Neutrophil (primary cell): Measurements from ENCODE around the gene DDX5.

Source experiments
- H3K27ac ChIP-seq: fragments of 200-600 bp; sonication (generic); 2 replicates; pipeline ENCODE4 v1.5.1; 2016; ENCODE audit warnings: mild to moderate bottlenecking, moderate library complexity
- H3K27me3 ChIP-seq: fragments of 200-600 bp; sonication (generic); 2 replicates; pipeline ENCODE4 v1.6.0; 2016; ENCODE audit warnings: mild to moderate bottlenecking
- H3K36me3 ChIP-seq: fragments of 200-600 bp; sonication (generic); 2 replicates; pipeline ENCODE4 v1.5.1; 2017
- H3K4me1 ChIP-seq, 2 experiments: fragments of 200-600 bp in 1 of 2; sonication (generic) in 1 of 2; 1 replicate in 1 of 2; 2 replicates in 1 of 2; pipeline versions ENCODE4 v1.5.1 to v1.6.1; 2013 to 2016; ENCODE audit warnings: low read depth in 1 of 2, low read length in 1 of 2, mild to moderate bottlenecking in 1 of 2, moderate library complexity in 1 of 2; ENCODE audit not compliant: control insufficient read depth in 1 of 2, insufficient read depth in 1 of 2
- H3K4me3 ChIP-seq, 2 experiments: fragments of 200-600 bp in 1 of 2; sonication (generic) in 1 of 2; 1 replicate in 1 of 2; 2 replicates in 1 of 2; pipeline ENCODE4 v1.5.1; 2013 to 2016; ENCODE audit warnings: low read depth in 1 of 2, low read length in 1 of 2, mild to moderate bottlenecking in 1 of 2, moderate library complexity in 1 of 2
- H3K9me3 ChIP-seq: fragments of 200-600 bp; sonication (generic); 2 replicates; pipeline ENCODE4 v1.5.1; 2016
- CTCF ChIP-seq: fragments of 200-600 bp; sonication (generic); IDR thresholded peaks from 2 replicates; pipeline ENCODE4 v1.5.1; 2016; ENCODE audit warnings: antibody characterized with exemption

The DDX5 gene

GRCh38 chr17:64536913-64537312 is 30.8 kb upstream of the DDX5 start:
- TF ChIP-seq CTCF = no peak
- Histone ChIP-seq H3K36me3 (peaks cover 86% of the 10 kb centered on the region), H3K9me3 (no peaks in the 10 kb centered on the region), H3K4me1 (no peaks in the 10 kb centered on the region), H3K27ac (no peak overlapping the region), H3K4me3 (no peak overlapping the region), H3K27me3 (no peaks in the 10 kb centered on the region)

- H3K4me3 ChIP-seq = no peak overlapping the region
- no peaks in the 10 kb centered on the region for H3K4me1 ChIP-seq
- H3K27ac ChIP-seq = no peak overlapping the region
- TF ChIP-seq CTCF = no peak
- no peaks in the 10 kb centered on the region for H3K9me3 ChIP-seq
- H3K27me3 ChIP-seq = no peaks in the 10 kb centered on the region
- peaks cover 93% of the 10 kb centered on the region for H3K36me3 ChIP-seq
These were observed 29.3 kb upstream of the DDX5 start for GRCh38 chr17:64535357-64535756.

GRCh38 chr17:64534187-64534586 is 28.1 kb upstream of the DDX5 start:
- Histone ChIP-seq H3K4me3 (no peak overlapping the region), H3K9me3 (no peaks in the 10 kb centered on the region), H3K27me3 (no peaks in the 10 kb centered on the region), H3K27ac (no peak overlapping the region), H3K36me3 (peaks cover 99% of the 10 kb centered on the region), H3K4me1 (no peaks in the 10 kb centered on the region)
- no peak for TF ChIP-seq CTCF

- Histone ChIP-seq H3K27ac (no peak overlapping the region), H3K27me3 (no peaks in the 10 kb centered on the region), H3K4me1 (no peaks in the 10 kb centered on the region), H3K9me3 (no peaks in the 10 kb centered on the region), H3K36me3 (peaks cover 99% of the 10 kb centered on the region), H3K4me3 (no peak overlapping the region)
- TF ChIP-seq CTCF = no peak
These were observed 27.7 kb upstream of the DDX5 start for GRCh38 chr17:64533784-64534183.

GRCh38 chr17:64532409-64532808 is 26.3 kb upstream of the DDX5 start:
- H3K4me3 ChIP-seq = no peak overlapping the region
- TF ChIP-seq CTCF = no peak
- peaks cover 98% of the 10 kb centered on the region for H3K36me3 ChIP-seq
- no peak overlapping the region for H3K27ac ChIP-seq
- no peaks in the 10 kb centered on the region for H3K27me3 ChIP-seq
- no peaks in the 10 kb centered on the region for H3K9me3 ChIP-seq
- no peaks in the 10 kb centered on the region for H3K4me1 ChIP-seq

GRCh38 chr17:64531955-64532371 is 25.9 kb upstream of the DDX5 start:
- H3K27ac ChIP-seq = no peak overlapping the region

More at GRCh38 chr17:64531955-64532371, 25.9 kb upstream of the DDX5 start:
- Histone ChIP-seq H3K4me1 (no peaks in the 10 kb centered on the region), H3K27me3 (no peaks in the 10 kb centered on the region), H3K36me3 (peaks cover 98% of the 10 kb centered on the region), H3K4me3 (no peak overlapping the region), H3K9me3 (no peaks in the 10 kb centered on the region)
- TF ChIP-seq CTCF = no peak
